ENCODE measurements around the gene PTTG2.
"Not testable (repeated sequence)": the region's sequence is repeated elsewhere in the genome, so short reads cannot be mapped to it uniquely, and the experiment has no call there.

DNA sequence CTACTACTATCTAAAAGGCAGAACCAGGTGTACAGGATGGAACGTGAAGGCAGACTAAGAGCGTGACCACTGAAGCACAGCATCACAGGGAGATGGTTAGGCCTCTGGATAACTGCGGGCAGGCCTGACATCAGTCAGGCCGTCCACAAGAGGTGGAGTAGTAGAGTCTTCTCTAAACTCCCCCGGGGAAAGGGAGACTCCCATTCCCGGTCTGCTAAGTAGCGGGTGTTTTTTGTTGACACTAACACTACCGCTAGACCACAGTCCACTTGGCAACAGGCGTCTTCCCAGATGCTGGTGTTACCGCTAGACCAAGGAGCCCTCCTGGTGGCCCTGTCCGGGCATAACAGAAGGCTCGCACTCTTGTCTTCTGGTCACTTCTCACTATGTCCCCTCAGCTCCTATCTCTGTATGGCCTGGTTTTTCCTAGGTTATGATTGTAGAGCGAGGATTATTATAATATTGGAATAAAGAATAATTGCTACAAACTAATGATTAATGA is 15.2 kb downstream of the PTTG2 start:
- TF ChIP-seq, protein P1, sequence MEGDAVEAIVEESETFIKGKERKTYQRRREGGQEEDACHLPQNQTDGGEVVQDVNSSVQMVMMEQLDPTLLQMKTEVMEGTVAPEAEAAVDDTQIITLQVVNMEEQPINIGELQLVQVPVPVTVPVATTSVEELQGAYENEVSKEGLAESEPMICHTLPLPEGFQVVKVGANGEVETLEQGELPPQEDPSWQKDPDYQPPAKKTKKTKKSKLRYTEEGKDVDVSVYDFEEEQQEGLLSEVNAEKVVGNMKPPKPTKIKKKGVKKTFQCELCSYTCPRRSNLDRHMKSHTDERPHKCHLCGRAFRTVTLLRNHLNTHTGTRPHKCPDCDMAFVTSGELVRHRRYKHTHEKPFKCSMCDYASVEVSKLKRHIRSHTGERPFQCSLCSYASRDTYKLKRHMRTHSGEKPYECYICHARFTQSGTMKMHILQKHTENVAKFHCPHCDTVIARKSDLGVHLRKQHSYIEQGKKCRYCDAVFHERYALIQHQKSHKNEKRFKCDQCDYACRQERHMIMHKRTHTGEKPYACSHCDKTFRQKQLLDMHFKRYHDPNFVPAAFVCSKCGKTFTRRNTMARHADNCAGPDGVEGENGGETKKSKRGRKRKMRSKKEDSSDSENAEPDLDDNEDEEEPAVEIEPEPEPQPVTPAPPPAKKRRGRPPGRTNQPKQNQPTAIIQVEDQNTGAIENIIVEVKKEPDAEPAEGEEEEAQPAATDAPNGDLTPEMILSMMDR (conservative IDR thresholded peaks at IDR 0.05; ENCODE audit: low read length): not testable (repeated sequence)
- not testable (repeated sequence) for TF ChIP-seq EZH2phosphoT487 (IDR thresholded peaks at IDR 0.05; ENCODE audit: borderline replicate concordance)

Data from Loucy (cell line).